PC-3 (cell line): ENCODE data around the gene NSUN2. TPM values are rescaled to one million over a fixed set of nuclear protein-coding genes. Genes with fewer than 3 reads are reported as not detected.

Experiments
- ATAC-seq: fragments of 200-7000 bp; cut with Tn5 transposase; 2 replicates; pipeline ENCODE4 v1.9.1; 2020; ENCODE audit warnings: mild to moderate bottlenecking, moderate library complexity
- BruUV-seq: library from RNA; stranded (reverse); fragments of 400-500 nt; replicated peaks from 2 replicates; lab custom pipeline; 2021; lab: Mats Ljungman, UMichigan
- CTCF ChIA-PET: fragments of 300-600 bp; sonication (Branson Sonifier 250); formaldehyde crosslinking; loops from one replicate; lab custom pipeline; 2022; ENCODE audit warnings: antibody characterized with exemption; lab: Charles Lee
- POLR2A ChIA-PET: fragments of 300-600 bp; sonication (Branson Sonifier 250); formaldehyde crosslinking; loops from one replicate; lab custom pipeline; 2022; ENCODE audit warnings: antibody characterized with exemption; ENCODE audit not compliant: unreplicated experiment; lab: Charles Lee
- DNase-seq: peaks from one replicate; pipeline ENCODE4 v3.0.0-alpha.2; 2015
- H2AFZ ChIP-seq: fragments of 300-600 bp; sonication (generic); 2 replicates; pipeline ENCODE4 v1.6.0; 2016; ENCODE audit warnings: antibody characterized with exemption, low read length
- H3F3A ChIP-seq: fragments of 300-600 bp; sonication (generic); one replicate; pipeline ENCODE4 v1.6.0; 2017; ENCODE audit warnings: antibody characterized with exemption, low read length, control low read depth, mild to moderate bottlenecking; ENCODE audit not compliant: unreplicated experiment
- H3K27ac ChIP-seq: fragments of 300-600 bp; sonication (generic); 2 replicates; pipeline ENCODE4 v1.5.1; 2016; ENCODE audit warnings: mild to moderate bottlenecking, low read length
- H3K27me3 ChIP-seq: fragments of 300-600 bp; sonication (generic); 2 replicates; pipeline ENCODE4 v1.6.1; 2016; ENCODE audit warnings: low read length, mixed read lengths
- H3K36me3 ChIP-seq: fragments of 300-600 bp; sonication (generic); 2 replicates; pipeline ENCODE4 v1.6.1; 2016; ENCODE audit warnings: low read depth, mixed run types, low read length, mixed read lengths
- H3K4me1 ChIP-seq: fragments of 300-600 bp; sonication (generic); 2 replicates; pipeline ENCODE4 v1.5.1; 2016; ENCODE audit warnings: low read length; ENCODE audit not compliant: insufficient read depth
- H3K4me2 ChIP-seq: fragments of 300-600 bp; sonication (generic); 2 replicates; pipeline ENCODE4 v1.6.0; 2016; ENCODE audit warnings: low read length
- H3K4me3 ChIP-seq: fragments of 300-600 bp; sonication (generic); 2 replicates; pipeline ENCODE4 v1.5.1; 2016; ENCODE audit warnings: mild to moderate bottlenecking, low read length, mixed read lengths
- H3K79me2 ChIP-seq: fragments of 300-600 bp; sonication (generic); 2 replicates; pipeline ENCODE4 v1.6.1; 2017; ENCODE audit warnings: low read length, mixed read lengths
- H3K9ac ChIP-seq: fragments of 300-600 bp; sonication (generic); 2 replicates; pipeline ENCODE4 v1.6.0; 2016; ENCODE audit warnings: mild to moderate bottlenecking, low read length
- H3K9me2 ChIP-seq: fragments of 300-600 bp; sonication (generic); replicated peaks from 2 replicates; pipeline ENCODE4 v1.6.1; 2016; ENCODE audit warnings: mixed run types, low read length, mixed read lengths
- H3K9me3 ChIP-seq: fragments of 300-600 bp; sonication (generic); 2 replicates; pipeline ENCODE4 v1.6.1; 2016; ENCODE audit warnings: low read length, mixed read lengths
- H4K20me1 ChIP-seq: fragments of 300-600 bp; sonication (generic); 2 replicates; pipeline ENCODE4 v1.6.1; 2016; ENCODE audit warnings: low read length, mixed read lengths
- CTCF ChIP-seq: fragments of 300-600 bp; sonication (generic); conservative IDR thresholded peaks from 2 replicates; pipeline ENCODE4 v1.5.1; 2017; ENCODE audit warnings: antibody characterized with exemption, low read depth, mild to moderate bottlenecking, low read length
- EZH2 ChIP-seq: fragments of 300-600 bp; sonication (generic); IDR thresholded peaks from one replicate; pipeline ENCODE4 v1.6.1; 2017; ENCODE audit warnings: antibody characterized with exemption, mild to moderate bottlenecking, low read length; ENCODE audit not compliant: unreplicated experiment
- EZH2phosphoT487 ChIP-seq: fragments of 300-600 bp; sonication (generic); IDR thresholded peaks from 2 replicates; pipeline ENCODE4 v1.6.1; 2018; ENCODE audit warnings: mild to moderate bottlenecking, antibody characterized with exemption, low read length, borderline replicate concordance
- intact Hi-C: fragments of 100-400 bp; cut with micrococcal nuclease; formaldehyde crosslinking; loops from 2 replicates; pipeline ENCODE4 v1.9.0; 2023
- total RNA-seq: library from RNA; depleted of rRNA; stranded (reverse); fragments of >200 nt; gene quantifications from 2 replicates; pipeline ENCODE4 v1.2.3, GENCODE V29; 2014

Gene NSUN2
- total RNA-seq, 1 experiment from 2014 or later = 351 TPM

GRCh38 chr5:6681682-6682081 is 48.8 kb upstream of the NSUN2 start:
- Histone ChIP-seq H3K79me2 (no peaks in the 10 kb centered on the region), H2AFZ (no peak overlapping the region), H3K4me3 (no peak overlapping the region), H3K4me2 (no peak overlapping the region), H3K4me1 (no peaks in the 10 kb centered on the region), H3K9ac (no peak overlapping the region), H3K9me3 (no peaks in the 10 kb centered on the region), H3K36me3 (no peaks in the 10 kb centered on the region), H3K9me2 (no peaks in the 10 kb centered on the region), H3K27me3 (peaks cover 23% of the 10 kb centered on the region; the same call in 1 of the 2 replicates), H4K20me1 (no peaks in the 10 kb centered on the region), H3K27ac (no peak overlapping the region), H3F3A (no peaks in the 10 kb centered on the region)
- ChIA-PET CTCF (no interaction called here), POLR2A (no interaction called here)
- intact Hi-C loops = no loop called here
- BruUV-seq = no TSS peak
- DNase-seq = no peak
- no peak for TF ChIP-seq CTCF
- TF ChIP-seq EZH2phosphoT487 = no peak
- TF ChIP-seq EZH2 = no peak
- ATAC-seq = no peak

GRCh38 chr5:6680922-6681321 is 48.1 kb upstream of the NSUN2 start:
- CTCF ChIA-PET = no interaction called here

More at GRCh38 chr5:6680922-6681321, 48.1 kb upstream of the NSUN2 start:
- peaks cover 16% of the 10 kb centered on the region; the same call in 1 of the 2 replicates for H3K27me3 ChIP-seq
- no peaks in the 10 kb centered on the region for H3F3A ChIP-seq
- no peaks in the 10 kb centered on the region for H3K36me3 ChIP-seq
- H3K9me3 ChIP-seq = no peaks in the 10 kb centered on the region
- no peaks in the 10 kb centered on the region for H3K4me1 ChIP-seq
- no peak for DNase-seq
- no TSS peak for BruUV-seq
- intact Hi-C loops = no loop called here
- TF ChIP-seq EZH2 (no peak), EZH2phosphoT487 (no peak), CTCF (no peak)
- no peaks in the 10 kb centered on the region for H3K9me2 ChIP-seq
- no peak overlapping the region for H2AFZ ChIP-seq
- no peak overlapping the region for H3K27ac ChIP-seq
- no peak overlapping the region for H3K9ac ChIP-seq
- H3K4me2 ChIP-seq = no peak overlapping the region
- POLR2A ChIA-PET = no interaction called here
- H3K4me3 ChIP-seq = no peak overlapping the region
- ATAC-seq = no peak
- H3K79me2 ChIP-seq = no peaks in the 10 kb centered on the region
- no peaks in the 10 kb centered on the region for H4K20me1 ChIP-seq
